ENCODE results near the gene NDUFB2. TPM values are rescaled to one million over a fixed set of nuclear protein-coding genes. Genes with fewer than 3 reads are reported as not detected.
"Not testable (repeated sequence)": the region's sequence is repeated elsewhere in the genome, so short reads cannot be mapped to it uniquely, and the experiment has no call there.

The NDUFB2 gene
- total RNA-seq, 2 experiments from 2014 or later = 161 to 201 TPM

- POLR2A ChIA-PET = no interaction called here
- Mint-ChIP-seq H3K27me3 (no peaks in the 10 kb centered on the region), H3K36me3 (ENCODE audit: low read depth) (peaks cover 16% of the 10 kb centered on the region), H3K27ac (no peak overlapping the region), H3K4me3 (no peak overlapping the region), H3K4me1 (peaks cover 2% of the 10 kb centered on the region), H3K9me3 (no peaks in the 10 kb centered on the region)
- DNase-seq = no peak
- CTCF ChIA-PET = no interaction called here
Measured at GRCh38 chr7:140734096-140734495, 37.6 kb downstream of the NDUFB2 start.

- Mint-ChIP-seq H3K9me3 (no peaks in the 10 kb centered on the region), H3K4me1 (peaks cover 2% of the 10 kb centered on the region), H3K27ac (no peak overlapping the region), H3K4me3 (no peak overlapping the region), H3K36me3 (ENCODE audit: low read depth) (peaks cover 19% of the 10 kb centered on the region), H3K27me3 (no peaks in the 10 kb centered on the region)
- CTCF ChIA-PET = interaction anchor here (0.6 to 1.6 kb wide), 3 partner anchors 12 to 213 kb away, joined by 3 to 6 read pairs (median 4); no protein-coding TSS in a partner anchor
- POLR2A ChIA-PET = interaction anchor here (0.6 kb wide), 1 partner anchor 223 kb away, joined by 4 read pairs; no protein-coding TSS in a partner anchor
- no peak for DNase-seq
Measured at GRCh38 chr7:140734729-140735128, 38.2 kb downstream of the NDUFB2 start.

GRCh38 chr7:140738280-140738679 is 41.8 kb downstream of the NDUFB2 start:
- Mint-ChIP-seq H3K4me1 (peaks cover 2% of the 10 kb centered on the region), H3K27ac (no peak overlapping the region), H3K9me3 (peaks cover 2% of the 10 kb centered on the region), H3K4me3 (no peak overlapping the region), H3K36me3 (ENCODE audit: low read depth) (peaks cover 21% of the 10 kb centered on the region), H3K27me3 (no peaks in the 10 kb centered on the region)
- CTCF ChIA-PET = interaction anchor here (0.5 to 0.6 kb wide), 2 partner anchors 234 to 380 kb away, joined by 3 read pairs; no protein-coding TSS in a partner anchor
- no peak for DNase-seq
- POLR2A ChIA-PET = no interaction called here

- H3K4me3 Mint-ChIP-seq, H3K27me3 Mint-ChIP-seq, H3K9me3 Mint-ChIP-seq, H3K4me1 Mint-ChIP-seq, POLR2A ChIA-PET, DNase-seq, H3K27ac Mint-ChIP-seq: not testable (repeated sequence)
- peaks cover 18% of the 10 kb centered on the region for H3K36me3 Mint-ChIP-seq (ENCODE audit: low read depth)
- CTCF ChIA-PET = interaction anchor here (1.6 kb wide), 1 partner anchor 14 kb away, joined by 3 read pairs; no protein-coding TSS in a partner anchor
Measured at GRCh38 chr7:140743255-140743654, 46.7 kb downstream of the NDUFB2 start.

GRCh38 chr7:140744005-140744404 is 47.5 kb downstream of the NDUFB2 start:
- Mint-ChIP-seq H3K9me3 (peaks cover 2% of the 10 kb centered on the region), H3K27ac (no peak overlapping the region), H3K4me3 (no peak overlapping the region), H3K27me3 (no peaks in the 10 kb centered on the region), H3K36me3 (ENCODE audit: low read depth) (peaks cover 13% of the 10 kb centered on the region), H3K4me1 (no peaks in the 10 kb centered on the region)
- no peak for DNase-seq
- POLR2A ChIA-PET = no interaction called here
- CTCF ChIA-PET = interaction anchor here (0.7 to 1.6 kb wide), 2 partner anchors 13 to 109 kb away, joined by 3 to 4 read pairs; no protein-coding TSS in a partner anchor

- Mint-ChIP-seq H3K4me3 (no peak overlapping the region), H3K27me3 (no peaks in the 10 kb centered on the region), H3K9me3 (peaks cover 2% of the 10 kb centered on the region), H3K4me1 (no peaks in the 10 kb centered on the region), H3K36me3 (ENCODE audit: low read depth) (peaks cover 8% of the 10 kb centered on the region), H3K27ac (no peak overlapping the region)
- no peak for DNase-seq
- CTCF ChIA-PET = interaction anchor here (1.3 kb wide), 1 partner anchor 12 kb away, joined by 4 read pairs; no protein-coding TSS in a partner anchor
- POLR2A ChIA-PET = no interaction called here
Measured at GRCh38 chr7:140745266-140746058, 49.0 kb downstream of the NDUFB2 start.

- peaks cover 2% of the 10 kb centered on the region for H3K9me3 Mint-ChIP-seq
- no peaks in the 10 kb centered on the region for H3K4me1 Mint-ChIP-seq
- no peak overlapping the region for H3K4me3 Mint-ChIP-seq
- POLR2A ChIA-PET = no interaction called here
- H3K27me3 Mint-ChIP-seq = no peaks in the 10 kb centered on the region
- no peak overlapping the region for H3K27ac Mint-ChIP-seq
- H3K36me3 Mint-ChIP-seq (ENCODE audit: low read depth) = peaks cover 8% of the 10 kb centered on the region
- CTCF ChIA-PET = interaction anchor here (1.3 kb wide), 1 partner anchor 11 kb away, joined by 4 read pairs; no protein-coding TSS in a partner anchor
- no peak for DNase-seq
Measured at GRCh38 chr7:140746751-140747150, 50.2 kb downstream of the NDUFB2 start.

- ChIA-PET POLR2A (no interaction called here), CTCF (interaction anchor here (0.7 kb wide), 1 partner anchor 161 kb away, joined by 3 read pairs; no protein-coding TSS in a partner anchor)
- Mint-ChIP-seq H3K9me3 (no peaks in the 10 kb centered on the region), H3K27me3 (no peaks in the 10 kb centered on the region), H3K36me3 (ENCODE audit: low read depth) (peaks cover 9% of the 10 kb centered on the region), H3K4me1 (no peaks in the 10 kb centered on the region), H3K4me3 (no peak overlapping the region), H3K27ac (no peak overlapping the region)
- DNase-seq = no peak
Measured at GRCh38 chr7:140752533-140752932, 56.0 kb downstream of the NDUFB2 start.

GRCh38 chr7:140754506-140754905 is 58.0 kb downstream of the NDUFB2 start:
- H3K4me1 Mint-ChIP-seq = no peaks in the 10 kb centered on the region
- H3K36me3 Mint-ChIP-seq (ENCODE audit: low read depth) = peaks cover 11% of the 10 kb centered on the region
- ChIA-PET CTCF (interaction anchor here (0.6 to 1.3 kb wide), 2 partner anchors 74 to 90 kb away, joined by 3 read pairs; no protein-coding TSS in a partner anchor), POLR2A (no interaction called here)
- H3K27ac Mint-ChIP-seq = no peak overlapping the region
- no peak overlapping the region for H3K4me3 Mint-ChIP-seq
- H3K9me3 Mint-ChIP-seq = no peaks in the 10 kb centered on the region
- DNase-seq = no peak
- H3K27me3 Mint-ChIP-seq = no peaks in the 10 kb centered on the region

Other genes starting within 250 kb of the NDUFB2 start
- 10 to 100 TPM; 84.5 to 86.9 TPM for gene MKRN1, start 217.2 kb upstream of the NDUFB2 start, total RNA-seq
- gene DENND2A, start 55.9 kb upstream of the NDUFB2 start, total RNA-seq = not detected
- gene ADCK2, start 23.8 kb upstream of the NDUFB2 start, total RNA-seq = 10 to 100 TPM; 19.7 to 25.8 TPM
- gene BRAF, start 228.2 kb downstream of the NDUFB2 start, total RNA-seq = 10 to 100 TPM; 25.6 to 34.1 TPM